Stomach smooth muscle (tissue), 2 donors: ENCODE results near the gene LRRC61.
"Not testable (repeated sequence)": the region's sequence is repeated elsewhere in the genome, so short reads cannot be mapped to it uniquely, and the experiment has no call there.

Source experiments
- H3K27ac ChIP-seq: one replicate; pipeline ENCODE4 v1.7.0; 2013; ENCODE audit warnings: mild to moderate bottlenecking, low read length, inconsistent platforms
- H3K27me3 ChIP-seq, 2 donors: one replicate each; pipeline ENCODE4 v1.7.0; 2013; ENCODE audit warnings: low read length in 2 of 2; ENCODE audit not compliant: insufficient read depth in 2 of 2, control insufficient read depth in 1 of 2
- H3K36me3 ChIP-seq, 2 donors: one replicate each; pipeline ENCODE4 v1.7.0; 2013; ENCODE audit warnings: low read length in 2 of 2; ENCODE audit not compliant: control insufficient read depth in 2 of 2, insufficient read depth in 2 of 2
- H3K4me1 ChIP-seq: one replicate; pipeline ENCODE4 v1.7.0; 2013; ENCODE audit warnings: low read length; ENCODE audit not compliant: control insufficient read depth, insufficient read depth
- H3K4me3 ChIP-seq, 2 donors: one replicate each; pipeline ENCODE4 v1.7.0; 2013; ENCODE audit warnings: low read length in 2 of 2
- H3K9ac ChIP-seq, 2 donors: one replicate each; pipeline ENCODE4 v1.7.0; 2013; ENCODE audit warnings: low read length in 2 of 2, mild to moderate bottlenecking in 1 of 2
- H3K9me3 ChIP-seq, 2 donors: one replicate each; pipeline ENCODE4 v1.7.0; 2013; ENCODE audit warnings: low read length in 2 of 2; ENCODE audit not compliant: control insufficient read depth in 2 of 2
- donor health status: healthy.
- donor health status: Pancreatic carcinoma.

Gene LRRC61

GRCh38 chr7:150295027-150295426 lies 28.1 kb upstream of the LRRC61 start:
- not testable (repeated sequence) for H3K4me3 ChIP-seq, H3K36me3 ChIP-seq, H3K27ac ChIP-seq, H3K9me3 ChIP-seq, H3K4me1 ChIP-seq, H3K27me3 ChIP-seq, H3K9ac ChIP-seq

- H3K4me3 ChIP-seq, H3K27ac ChIP-seq, H3K9ac ChIP-seq, H3K9me3 ChIP-seq, H3K36me3 ChIP-seq, H3K4me1 ChIP-seq, H3K27me3 ChIP-seq: not testable (repeated sequence)
Measured at GRCh38 chr7:150295614-150296013, 27.5 kb upstream of the LRRC61 start.

- not testable (repeated sequence) for H3K36me3 ChIP-seq, H3K27me3 ChIP-seq, H3K9me3 ChIP-seq, H3K27ac ChIP-seq, H3K4me1 ChIP-seq, H3K9ac ChIP-seq, H3K4me3 ChIP-seq
Measured at GRCh38 chr7:150296802-150297201, 26.4 kb upstream of the LRRC61 start.

GRCh38 chr7:150297978-150298377 lies 25.2 kb upstream of the LRRC61 start:
- not testable (repeated sequence) for H3K9ac ChIP-seq, H3K4me3 ChIP-seq, H3K4me1 ChIP-seq, H3K27ac ChIP-seq, H3K27me3 ChIP-seq, H3K36me3 ChIP-seq, H3K9me3 ChIP-seq

GRCh38 chr7:150302908-150303310 lies 20.2 kb upstream of the LRRC61 start:
- not testable (repeated sequence) for H3K9me3 ChIP-seq, H3K36me3 ChIP-seq, H3K4me1 ChIP-seq, H3K4me3 ChIP-seq, H3K27ac ChIP-seq, H3K27me3 ChIP-seq, H3K9ac ChIP-seq

GRCh38 chr7:150304499-150305258 lies 18.5 kb upstream of the LRRC61 start:
- not testable (repeated sequence) for H3K4me3 ChIP-seq, H3K27ac ChIP-seq, H3K36me3 ChIP-seq, H3K9me3 ChIP-seq, H3K9ac ChIP-seq, H3K27me3 ChIP-seq, H3K4me1 ChIP-seq

GRCh38 chr7:150305259-150305902 lies 17.8 kb upstream of the LRRC61 start:
- H3K27ac ChIP-seq, H3K4me3 ChIP-seq, H3K36me3 ChIP-seq, H3K9me3 ChIP-seq, H3K4me1 ChIP-seq, H3K9ac ChIP-seq, H3K27me3 ChIP-seq: not testable (repeated sequence)

- H3K4me1 ChIP-seq, H3K27ac ChIP-seq, H3K9me3 ChIP-seq, H3K4me3 ChIP-seq, H3K9ac ChIP-seq, H3K27me3 ChIP-seq, H3K36me3 ChIP-seq: not testable (repeated sequence)
Measured at GRCh38 chr7:150305903-150306284, 17.3 kb upstream of the LRRC61 start.

GRCh38 chr7:150306377-150306776 lies 16.8 kb upstream of the LRRC61 start:
- not testable (repeated sequence) for H3K27ac ChIP-seq, H3K27me3 ChIP-seq, H3K36me3 ChIP-seq, H3K9me3 ChIP-seq, H3K9ac ChIP-seq, H3K4me1 ChIP-seq, H3K4me3 ChIP-seq

- H3K9ac ChIP-seq = no peak overlapping the region
- no peaks in the 10 kb centered on the region for H3K27me3 ChIP-seq
- H3K9me3 ChIP-seq = no peaks in the 10 kb centered on the region
- H3K27ac ChIP-seq = no peak overlapping the region
- H3K4me3 ChIP-seq = no peak overlapping the region
- H3K36me3 ChIP-seq = no peaks in the 10 kb centered on the region
- no peaks in the 10 kb centered on the region for H3K4me1 ChIP-seq
Measured at GRCh38 chr7:150307129-150307528, 16.0 kb upstream of the LRRC61 start.

GRCh38 chr7:150307904-150308303 lies 15.3 kb upstream of the LRRC61 start:
- H3K9me3 ChIP-seq = no peaks in the 10 kb centered on the region
- no peaks in the 10 kb centered on the region for H3K27me3 ChIP-seq
- no peaks in the 10 kb centered on the region for H3K4me1 ChIP-seq
- H3K36me3 ChIP-seq = no peaks in the 10 kb centered on the region
- H3K27ac ChIP-seq = no peak overlapping the region
- H3K4me3 ChIP-seq = no peak overlapping the region
- H3K9ac ChIP-seq = no peak overlapping the region
